ENCODE measurements around the gene KRT83.

KRT83 gene

GRCh38 chr12:52320784-52321400 is at the start of gene KRT83:
Gene KRT83 (minus strand): TSS chr12:52321398. CDS start chr12:52321335, 63 bp downstream.
- no peak within 1 kb of the TSS for H3K27ac ChIP-seq (ENCODE audit: low read depth, low read length)
- H3K9me3 ChIP-seq (ENCODE audit: low read length), result no peaks in the 10 kb centered on the region
- H3K4me1 ChIP-seq (ENCODE audit: insufficient read depth, low read length), result no peaks in the 10 kb centered on the region
- peaks cover 0 to 11% of the 10 kb centered on the region in 2 donors for H3K27me3 ChIP-seq (ENCODE audit: control insufficient read depth in 1 of 2, insufficient read depth in 2 of 2, low read length in 2 of 2)
- no peak within 1 kb of the TSS for H3K4me3 ChIP-seq (ENCODE audit: low read depth in 1 of 2, low read length in 2 of 2)
- H3K9ac ChIP-seq (ENCODE audit: low read length), result no peak within 1 kb of the TSS
- H3K36me3 ChIP-seq (ENCODE audit: insufficient read depth, low read length), result no peaks in the 10 kb centered on the region

- H3K27ac ChIP-seq (ENCODE audit: low read depth, low read length), result no peak overlapping the region
- no peaks in the 10 kb centered on the region for H3K36me3 ChIP-seq (ENCODE audit: insufficient read depth, low read length)
Observed at GRCh38 chr12:52369809-52370208, 48.6 kb upstream of the KRT83 start.

GRCh38 chr12:52369211-52369610 is 48.0 kb upstream of the KRT83 start:
- Histone ChIP-seq H3K27me3 (ENCODE audit: control insufficient read depth in 1 of 2, insufficient read depth in 2 of 2, low read length in 2 of 2) (no peaks in the 10 kb centered on the region), H3K9ac (ENCODE audit: low read length) (no peak overlapping the region), H3K4me1 (ENCODE audit: insufficient read depth, low read length) (no peaks in the 10 kb centered on the region), H3K36me3 (ENCODE audit: insufficient read depth, low read length) (no peaks in the 10 kb centered on the region), H3K4me3 (ENCODE audit: low read depth in 1 of 2, low read length in 2 of 2) (no peak overlapping the region), H3K9me3 (ENCODE audit: low read length) (no peaks in the 10 kb centered on the region), H3K27ac (ENCODE audit: low read depth, low read length) (no peak overlapping the region)

More at GRCh38 chr12:52369809-52370208, 48.6 kb upstream of the KRT83 start:
- H3K27me3 ChIP-seq (ENCODE audit: control insufficient read depth in 1 of 2, insufficient read depth in 2 of 2, low read length in 2 of 2), result no peaks in the 10 kb centered on the region
- no peaks in the 10 kb centered on the region for H3K9me3 ChIP-seq (ENCODE audit: low read length)
- no peak overlapping the region for H3K9ac ChIP-seq (ENCODE audit: low read length)
- H3K4me3 ChIP-seq (ENCODE audit: low read depth in 1 of 2, low read length in 2 of 2), result no peak overlapping the region
- no peaks in the 10 kb centered on the region for H3K4me1 ChIP-seq (ENCODE audit: insufficient read depth, low read length)

- Histone ChIP-seq H3K4me1 (ENCODE audit: insufficient read depth, low read length) (no peaks in the 10 kb centered on the region), H3K4me3 (ENCODE audit: low read depth in 1 of 2, low read length in 2 of 2) (no peak overlapping the region), H3K36me3 (ENCODE audit: insufficient read depth, low read length) (no peaks in the 10 kb centered on the region), H3K27me3 (ENCODE audit: control insufficient read depth in 1 of 2, insufficient read depth in 2 of 2, low read length in 2 of 2) (no peaks in the 10 kb centered on the region), H3K27ac (ENCODE audit: low read depth, low read length) (no peak overlapping the region), H3K9ac (ENCODE audit: low read length) (no peak overlapping the region), H3K9me3 (ENCODE audit: low read length) (no peaks in the 10 kb centered on the region)
Observed at GRCh38 chr12:52368508-52368907, 47.3 kb upstream of the KRT83 start.

GRCh38 chr12:52367876-52368275 is 46.7 kb upstream of the KRT83 start:
- Histone ChIP-seq H3K27me3 (ENCODE audit: control insufficient read depth in 1 of 2, insufficient read depth in 2 of 2, low read length in 2 of 2) (no peaks in the 10 kb centered on the region), H3K9ac (ENCODE audit: low read length) (no peak overlapping the region), H3K9me3 (ENCODE audit: low read length) (no peaks in the 10 kb centered on the region), H3K36me3 (ENCODE audit: insufficient read depth, low read length) (no peaks in the 10 kb centered on the region), H3K4me3 (ENCODE audit: low read depth in 1 of 2, low read length in 2 of 2) (no peak overlapping the region), H3K27ac (ENCODE audit: low read depth, low read length) (no peak overlapping the region), H3K4me1 (ENCODE audit: insufficient read depth, low read length) (no peaks in the 10 kb centered on the region)

- Histone ChIP-seq H3K4me1 (ENCODE audit: insufficient read depth, low read length) (no peaks in the 10 kb centered on the region), H3K36me3 (ENCODE audit: insufficient read depth, low read length) (no peaks in the 10 kb centered on the region), H3K4me3 (ENCODE audit: low read depth in 1 of 2, low read length in 2 of 2) (no peak within 1 kb of the TSS), H3K27ac (ENCODE audit: low read depth, low read length) (no peak within 1 kb of the TSS), H3K9me3 (ENCODE audit: low read length) (no peaks in the 10 kb centered on the region), H3K9ac (ENCODE audit: low read length) (no peak within 1 kb of the TSS), H3K27me3 (ENCODE audit: control insufficient read depth in 1 of 2, insufficient read depth in 2 of 2, low read length in 2 of 2) (no peaks in the 10 kb centered on the region)
Observed at GRCh38 chr12:52366738-52367485, 45.7 kb upstream of the KRT83 start, which contains the start of gene KRT85. Gene KRT85 (minus strand): TSS chr12:52367481. CDS start chr12:52367405, 76 bp downstream.

- Histone ChIP-seq H3K4me3 (ENCODE audit: low read depth in 1 of 2, low read length in 2 of 2) (no peak overlapping the region), H3K9me3 (ENCODE audit: low read length) (no peaks in the 10 kb centered on the region)
Observed at GRCh38 chr12:52364901-52365489, 43.8 kb upstream of the KRT83 start.

GRCh38 chr12:52364061-52364460 is 42.9 kb upstream of the KRT83 start:
- H3K9me3 ChIP-seq (ENCODE audit: low read length), result no peaks in the 10 kb centered on the region
- H3K36me3 ChIP-seq (ENCODE audit: insufficient read depth, low read length), result no peaks in the 10 kb centered on the region
- no peaks in the 10 kb centered on the region for H3K27me3 ChIP-seq (ENCODE audit: control insufficient read depth in 1 of 2, insufficient read depth in 2 of 2, low read length in 2 of 2)
- no peak overlapping the region for H3K9ac ChIP-seq (ENCODE audit: low read length)
- H3K27ac ChIP-seq (ENCODE audit: low read depth, low read length), result no peak overlapping the region
- no peak overlapping the region for H3K4me3 ChIP-seq (ENCODE audit: low read depth in 1 of 2, low read length in 2 of 2)
- H3K4me1 ChIP-seq (ENCODE audit: insufficient read depth, low read length), result no peaks in the 10 kb centered on the region

More at GRCh38 chr12:52364901-52365489, 43.8 kb upstream of the KRT83 start:
- H3K27ac ChIP-seq (ENCODE audit: low read depth, low read length), result no peak overlapping the region
- H3K36me3 ChIP-seq (ENCODE audit: insufficient read depth, low read length), result no peaks in the 10 kb centered on the region
- H3K4me1 ChIP-seq (ENCODE audit: insufficient read depth, low read length), result no peaks in the 10 kb centered on the region
- no peak overlapping the region for H3K9ac ChIP-seq (ENCODE audit: low read length)
- H3K27me3 ChIP-seq (ENCODE audit: control insufficient read depth in 1 of 2, insufficient read depth in 2 of 2, low read length in 2 of 2), result no peaks in the 10 kb centered on the region

GRCh38 chr12:52363111-52363679 is 42.0 kb upstream of the KRT83 start:
- Histone ChIP-seq H3K9ac (ENCODE audit: low read length) (no peak overlapping the region), H3K4me3 (ENCODE audit: low read depth in 1 of 2, low read length in 2 of 2) (no peak overlapping the region), H3K27ac (ENCODE audit: low read depth, low read length) (no peak overlapping the region), H3K4me1 (ENCODE audit: insufficient read depth, low read length) (no peaks in the 10 kb centered on the region), H3K9me3 (ENCODE audit: low read length) (no peaks in the 10 kb centered on the region), H3K36me3 (ENCODE audit: insufficient read depth, low read length) (no peaks in the 10 kb centered on the region), H3K27me3 (ENCODE audit: control insufficient read depth in 1 of 2, insufficient read depth in 2 of 2, low read length in 2 of 2) (no peaks in the 10 kb centered on the region)

GRCh38 chr12:52362118-52362726 is 41.0 kb upstream of the KRT83 start:
- Histone ChIP-seq H3K36me3 (ENCODE audit: insufficient read depth, low read length) (no peaks in the 10 kb centered on the region), H3K9ac (ENCODE audit: low read length) (no peak overlapping the region), H3K27me3 (ENCODE audit: control insufficient read depth in 1 of 2, insufficient read depth in 2 of 2, low read length in 2 of 2) (no peaks in the 10 kb centered on the region), H3K4me3 (ENCODE audit: low read depth in 1 of 2, low read length in 2 of 2) (no peak overlapping the region), H3K27ac (ENCODE audit: low read depth, low read length) (no peak overlapping the region), H3K9me3 (ENCODE audit: low read length) (no peaks in the 10 kb centered on the region), H3K4me1 (ENCODE audit: insufficient read depth, low read length) (no peaks in the 10 kb centered on the region)

- no peaks in the 10 kb centered on the region for H3K9me3 ChIP-seq (ENCODE audit: low read length)
- H3K27me3 ChIP-seq (ENCODE audit: control insufficient read depth in 1 of 2, insufficient read depth in 2 of 2, low read length in 2 of 2), result no peaks in the 10 kb centered on the region
- H3K27ac ChIP-seq (ENCODE audit: low read depth, low read length), result no peak overlapping the region
- H3K36me3 ChIP-seq (ENCODE audit: insufficient read depth, low read length), result no peaks in the 10 kb centered on the region
- H3K9ac ChIP-seq (ENCODE audit: low read length), result no peak overlapping the region
- H3K4me1 ChIP-seq (ENCODE audit: insufficient read depth, low read length), result no peaks in the 10 kb centered on the region
- H3K4me3 ChIP-seq (ENCODE audit: low read depth in 1 of 2, low read length in 2 of 2), result no peak overlapping the region
Observed at GRCh38 chr12:52361553-52361952, 40.4 kb upstream of the KRT83 start.

Measured in muscle layer of colon (tissue), 2 donors.